ENCODE measurements around the gene CARD19. TPM values are rescaled to one million over a fixed set of nuclear protein-coding genes. Genes with fewer than 3 reads are reported as not detected.
A peak's percentile ranks its signal among the peaks of the same experiment; 100 is the strongest.

CARD19 gene
- total RNA-seq, 4 donors from 2014 or later: 16.2 to 37.8 (median 29.0) TPM

GRCh38 chr9:93133681-93134014 lies 37.6 kb downstream of the CARD19 start:
- TF ChIP-seq POLR2A (IDR thresholded peaks at IDR 0.05) (no peak), CTCF (IDR thresholded peaks at IDR 0.05) (no peak)
- intact Hi-C loops (cut with DNase I): no loop called here
- H3K4me1 ChIP-seq: peaks cover 54 to 92% (median 75%) of the 10 kb centered on the region in 3 donors
- H3K36me3 ChIP-seq: no peaks in the 10 kb centered on the region
- H3K9me3 ChIP-seq: no peaks in the 10 kb centered on the region
- H3K27me3 ChIP-seq: no peaks in the 10 kb centered on the region
- 0% methylated on average over 15 of the region's 34 CpGs; no CpG with 5 or more reads in 1 of the 2 donors for WGBS, 2 donors
- H3K4me3 ChIP-seq: peak overlapping the region; percentile 69 to 88 (median 80)
- DNase-seq: no peak
- peak overlapping the region; percentile 89 to 97 (median 94) for H3K27ac ChIP-seq

DNA sequence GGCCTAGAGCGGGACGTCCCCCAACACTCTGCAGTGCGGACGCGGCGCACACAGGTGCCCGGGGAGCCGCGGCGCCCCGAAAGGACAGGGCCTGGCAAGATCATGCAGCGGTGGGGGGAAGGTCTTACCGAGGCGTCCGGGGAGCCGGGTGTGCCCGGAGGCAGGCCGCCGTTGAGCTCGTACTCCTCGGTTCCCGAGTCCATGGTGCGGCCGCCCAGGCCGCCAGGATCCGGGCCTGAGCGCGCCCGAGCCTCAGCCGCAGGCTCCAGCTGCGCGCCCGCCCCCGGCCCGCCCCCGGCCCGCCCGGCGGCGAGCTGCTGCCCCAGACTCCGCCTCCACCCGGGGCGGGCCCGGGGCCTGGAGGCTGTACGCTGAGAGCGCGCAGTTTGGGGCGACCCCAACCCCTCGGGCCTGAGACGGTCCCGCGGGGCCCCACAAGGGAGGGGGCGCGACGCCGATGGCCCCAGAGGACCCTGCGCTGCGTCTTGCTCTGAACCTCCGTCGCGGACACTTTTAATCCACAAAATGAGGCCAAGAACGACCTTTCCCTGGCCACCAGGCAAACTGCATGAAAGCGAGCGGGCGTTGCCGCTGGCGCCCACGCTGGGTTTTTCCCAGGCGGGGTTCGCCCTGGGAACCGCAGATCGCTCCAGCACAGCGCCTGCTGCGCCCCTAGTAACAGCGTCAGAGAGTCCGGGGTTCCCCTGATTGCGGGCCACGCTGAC lies 38.2 kb downstream of the CARD19 start, which contains the start of gene NINJ1:
Gene NINJ1 (minus strand): TSS at position 237 of the 725 bp plus-strand sequence. CDS start 34 bp downstream, at position 203.
- no peaks in the 10 kb centered on the region for H3K36me3 ChIP-seq
- no peaks in the 10 kb centered on the region for H3K27me3 ChIP-seq
- no peak for DNase-seq
- H3K4me1 ChIP-seq: peaks cover 49 to 87% (median 70%) of the 10 kb centered on the region in 3 donors
- TF ChIP-seq CTCF (IDR thresholded peaks at IDR 0.05): peak in 2 of 6 experiments; percentile 3 to 24
- TF ChIP-seq POLR2A (IDR thresholded peaks at IDR 0.05): peak in 2 of 4 donors; percentile 82 to 90
- intact Hi-C loops (cut with DNase I): no loop called here
- peak within 1 kb of the TSS; percentile 69 to 88 (median 80) for H3K4me3 ChIP-seq
- peak within 1 kb of the TSS; percentile 89 to 97 (median 94) for H3K27ac ChIP-seq
- no peaks in the 10 kb centered on the region for H3K9me3 ChIP-seq
- WGBS, 2 donors: 0% methylated on average over 10 of the region's 78 CpGs; no CpG with 5 or more reads in 1 of the 2 donors

DNA sequence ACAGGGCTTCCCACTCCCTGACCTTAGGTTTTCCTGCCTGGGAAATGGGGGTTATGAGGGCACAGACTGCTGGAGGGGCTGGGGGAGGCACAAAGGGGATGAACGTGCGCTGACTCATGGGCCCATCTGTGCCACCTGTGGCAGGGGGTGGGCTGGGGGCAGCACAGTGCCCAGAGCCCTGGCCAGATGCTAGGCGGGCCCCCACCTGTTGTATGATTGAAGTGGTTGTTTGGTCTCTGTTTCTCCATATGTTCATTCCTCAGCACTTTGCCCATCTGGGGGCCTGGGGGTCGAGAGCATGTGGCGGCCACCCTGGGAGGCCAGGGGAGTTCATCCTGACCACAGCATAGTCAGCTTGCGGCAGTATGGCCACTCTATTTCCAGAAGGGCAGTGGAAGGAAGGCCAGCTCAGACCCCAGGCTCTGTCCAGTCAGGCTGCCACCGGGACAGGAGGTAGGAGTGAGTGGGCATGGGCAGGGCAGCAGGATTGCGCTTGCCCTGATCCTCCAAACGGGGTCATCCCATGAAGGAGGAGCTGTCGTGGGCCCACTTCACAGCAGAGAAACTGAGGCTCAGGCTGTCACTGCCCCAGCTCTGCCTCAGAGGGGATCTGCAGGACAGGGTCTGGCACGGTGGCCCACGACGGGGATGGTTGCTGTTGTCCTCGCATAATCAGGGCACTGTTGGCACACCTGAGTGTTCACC lies 38.9 kb downstream of the CARD19 start:
- DNase-seq: no peak
- intact Hi-C loops (cut with DNase I): no loop called here
- no peak for TF ChIP-seq POLR2A (IDR thresholded peaks at IDR 0.05)
- TF ChIP-seq CTCF (IDR thresholded peaks at IDR 0.05): no peak
- 58 to 60% methylated on average over 2 to 11 of the region's 14 CpGs for WGBS, 2 donors
- Histone ChIP-seq H3K27me3 (no peaks in the 10 kb centered on the region), H3K9me3 (no peaks in the 10 kb centered on the region), H3K27ac (peak overlapping the region; percentile 89 to 97 (median 94)), H3K4me1 (peaks cover 41 to 87% (median 63%) of the 10 kb centered on the region in 3 donors), H3K36me3 (no peaks in the 10 kb centered on the region), H3K4me3 (peak overlapping the region; percentile 69 to 88 (median 80))

DNA sequence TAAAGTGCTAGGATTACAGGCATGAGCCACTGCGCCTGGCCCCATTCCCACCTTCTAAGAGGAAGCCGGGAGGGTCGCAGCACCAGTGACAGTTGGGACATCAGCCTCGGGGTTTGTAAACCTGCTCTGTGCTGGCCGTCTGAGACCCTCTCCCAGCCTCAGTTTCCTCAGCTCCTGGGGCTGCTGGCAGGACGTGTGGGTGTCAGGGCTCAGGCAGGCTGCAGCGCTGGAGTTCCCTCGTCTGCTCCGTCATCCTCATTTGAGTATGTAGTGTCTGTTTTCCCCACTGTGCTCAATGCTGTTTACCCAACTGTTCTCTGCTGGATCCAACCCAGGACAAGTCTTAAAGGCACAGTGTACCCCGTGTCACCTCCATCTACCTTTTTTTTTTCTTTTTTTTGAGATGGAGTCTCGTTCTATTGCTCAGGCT lies 40.0 kb downstream of the CARD19 start:
- DNase-seq: no peak
- intact Hi-C loops (cut with DNase I): no loop called here

More for the DNA sequence above, 40.0 kb downstream of the CARD19 start:
- Histone ChIP-seq H3K27me3 (no peaks in the 10 kb centered on the region), H3K9me3 (no peaks in the 10 kb centered on the region), H3K36me3 (no peaks in the 10 kb centered on the region), H3K4me1 (peaks cover 37 to 87% (median 59%) of the 10 kb centered on the region in 3 donors), H3K4me3 (peak overlapping the region in 3 of 4 donors; percentile 3 to 44 (median 3)), H3K27ac (peak overlapping the region in 3 of 4 donors; percentile 2 to 63 (median 34))
- 14 to 36% methylated on average over 10 to 11 of the region's 11 CpGs for WGBS, 2 donors
- no peak for TF ChIP-seq POLR2A (IDR thresholded peaks at IDR 0.05)
- TF ChIP-seq CTCF (IDR thresholded peaks at IDR 0.05): no peak
